SK-N-DZ (cell line): ENCODE data around the gene EBF4.
"Not testable (repeated sequence)": the region's sequence is repeated elsewhere in the genome, so short reads cannot be mapped to it uniquely, and the experiment has no call there.

Experiments used
- DNase-seq: peaks from one replicate; pipeline ENCODE4 v3.0.0-alpha.2; 2015; ENCODE audit warnings: low spot score

Gene EBF4

GRCh38 chr20:2795451-2795850 is 102.9 kb downstream of the EBF4 start:
- DNase-seq, result no peak

- DNase-seq, result no peak
These were observed 103.6 kb downstream of the EBF4 start for GRCh38 chr20:2796011-2796660.

GRCh38 chr20:2797136-2797983 is 104.8 kb downstream of the EBF4 start:
- no peak for DNase-seq

GRCh38 chr20:2798095-2798805 is 105.7 kb downstream of the EBF4 start:
- DNase-seq, result no peak

DNA sequence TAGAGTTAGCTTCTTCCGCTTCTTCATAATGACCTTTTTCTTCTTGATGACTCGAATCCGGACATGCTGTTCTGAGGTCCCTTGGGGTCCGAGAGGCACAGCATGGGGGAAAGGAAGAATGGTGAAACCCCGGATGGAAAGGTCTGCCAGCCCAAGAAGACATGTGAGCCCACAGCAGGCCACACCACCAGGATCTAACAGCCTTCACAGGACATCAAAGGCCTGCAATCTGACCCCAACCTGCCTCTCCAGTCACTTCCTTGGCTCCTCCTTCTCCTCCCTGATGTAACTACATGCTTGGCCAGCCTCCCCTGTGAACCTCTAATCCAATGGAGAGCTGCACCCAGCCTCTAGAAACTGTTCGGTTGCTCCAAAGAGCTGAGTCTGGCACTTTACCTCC is 106.2 kb downstream of the EBF4 start:
- peak; percentile 48 for DNase-seq

DNA sequence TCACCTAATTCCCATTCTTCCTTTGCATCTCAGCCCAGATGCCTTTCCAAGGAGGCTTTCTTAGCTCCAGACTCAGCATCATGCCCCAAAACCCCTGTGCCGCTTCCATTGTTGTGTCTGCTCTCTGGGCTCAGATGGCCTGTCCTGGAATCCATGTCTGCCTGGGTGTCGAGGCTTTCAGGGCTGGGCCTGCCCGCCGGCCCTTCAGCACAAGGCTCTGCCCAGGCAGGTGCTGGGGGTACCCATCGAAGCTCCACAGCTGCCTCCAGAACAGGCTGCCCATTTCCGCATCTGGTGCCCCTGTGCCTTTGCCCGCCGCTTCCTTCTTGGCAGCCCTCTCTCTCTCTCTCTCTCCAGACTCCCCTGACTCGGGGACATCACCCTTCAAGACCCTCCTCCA is 106.7 kb downstream of the EBF4 start:
- no peak for DNase-seq

DNA sequence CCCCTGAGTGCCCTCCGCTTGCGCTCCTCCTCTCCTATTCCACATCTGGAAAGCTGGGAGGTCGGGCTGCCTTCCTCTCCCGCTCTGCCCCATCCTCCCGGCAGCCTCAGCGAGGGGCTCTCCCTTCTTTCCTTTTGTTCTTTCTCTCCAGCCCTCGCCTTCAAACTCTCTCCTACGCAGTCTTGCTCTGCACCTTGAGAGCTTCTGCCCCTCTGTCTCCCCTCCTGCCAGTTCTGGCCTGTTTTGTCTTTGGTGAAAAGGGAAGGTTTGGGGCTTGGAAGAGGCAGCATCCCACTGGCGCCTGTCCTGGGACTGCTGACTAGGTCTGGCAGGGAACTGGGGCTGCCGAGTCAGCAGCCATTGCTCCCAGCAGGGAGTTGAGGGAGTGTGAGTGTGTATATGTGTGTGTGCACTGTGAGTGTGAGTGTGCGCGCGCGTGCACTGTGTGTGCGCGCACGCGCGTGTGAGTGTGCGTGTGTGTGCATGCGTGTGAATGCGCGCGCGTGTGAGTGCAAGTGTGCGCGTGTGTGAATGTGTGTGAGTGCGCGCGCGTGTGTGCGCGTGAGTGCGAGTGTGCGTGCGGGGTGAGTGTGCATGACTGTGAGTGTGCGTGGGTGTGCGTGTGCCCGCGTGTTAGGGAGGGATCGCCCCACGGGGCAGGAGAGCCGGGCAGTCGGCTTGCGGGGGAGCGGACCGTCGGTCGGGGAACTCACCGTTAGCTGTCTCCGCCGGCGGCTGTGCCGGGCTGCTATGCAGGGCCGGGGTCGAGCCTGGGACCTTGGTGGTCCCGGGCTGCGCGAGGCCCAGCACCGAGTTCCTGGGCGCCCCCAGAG is 107.3 kb downstream of the EBF4 start:
- peak; percentile 48 for DNase-seq

GRCh38 chr20:2800521-2801285 is 108.1 kb downstream of the EBF4 start, which contains the start of gene CPXM1:
Gene CPXM1 (minus strand): TSS chr20:2800627. CDS start chr20:2800572, 55 bp downstream.
- DNase-seq, result peak; percentile 82

DNA sequence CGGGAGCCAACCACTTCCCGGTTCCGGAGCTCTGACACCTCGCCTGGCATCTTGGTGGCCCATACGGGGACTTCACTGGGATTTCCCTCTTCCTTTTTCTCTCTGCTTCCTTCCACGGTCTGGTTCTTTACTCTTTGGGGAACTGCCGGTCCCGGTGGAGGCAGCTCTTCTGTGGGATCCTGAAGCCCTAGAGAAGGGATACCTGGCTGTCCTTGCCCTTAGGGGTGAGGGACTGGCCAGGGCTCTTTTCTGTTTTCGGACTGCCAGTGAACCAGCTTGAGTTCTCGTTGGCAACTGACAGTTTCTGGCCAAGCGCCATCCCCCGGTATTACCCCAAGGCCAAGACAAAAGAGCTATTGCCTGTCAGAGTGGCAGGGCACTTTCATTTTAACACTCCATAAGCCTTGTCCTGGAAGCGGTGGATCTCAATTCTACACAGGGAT is 108.7 kb downstream of the EBF4 start:
- DNase-seq, result no peak

DNA sequence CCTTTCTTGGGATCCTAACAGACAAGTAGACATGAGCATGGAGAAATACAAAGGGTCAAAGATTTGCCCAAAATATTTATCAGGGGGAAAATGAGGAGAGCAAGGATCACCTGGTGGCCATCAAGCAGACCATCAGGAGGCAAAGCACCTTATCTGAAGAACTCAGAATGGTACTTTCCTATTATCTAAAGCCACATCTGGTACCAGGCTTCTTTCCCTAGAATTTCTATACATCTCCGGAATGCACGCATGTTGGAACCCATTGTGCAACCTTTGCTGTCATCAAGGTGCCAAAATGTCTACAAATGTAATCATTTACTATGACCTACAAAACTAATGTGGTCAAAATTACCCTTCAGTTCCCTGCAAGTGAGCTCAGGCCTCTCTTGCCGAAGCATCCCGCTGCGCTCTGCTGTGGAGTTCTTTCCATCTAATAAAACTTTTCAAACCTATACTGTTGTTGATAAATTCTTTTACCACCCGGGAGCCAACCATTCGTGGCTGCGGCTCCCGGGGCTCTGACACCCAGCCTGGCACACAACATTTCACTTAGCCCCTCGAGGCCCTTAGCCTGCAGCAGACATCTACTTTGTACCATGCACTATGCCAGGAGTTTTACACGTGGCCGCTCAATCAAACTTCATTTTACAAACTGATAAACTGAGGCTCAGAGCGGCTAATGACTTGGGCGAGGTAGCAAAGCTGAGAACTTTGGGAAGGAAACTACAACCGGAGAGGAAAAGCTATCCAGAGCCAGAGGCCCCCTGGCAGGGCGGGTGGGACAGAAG is 111.7 kb downstream of the EBF4 start:
- DNase-seq, result no peak

GRCh38 chr20:2804852-2805688 is 112.5 kb downstream of the EBF4 start:
- DNase-seq, result no peak

DNA sequence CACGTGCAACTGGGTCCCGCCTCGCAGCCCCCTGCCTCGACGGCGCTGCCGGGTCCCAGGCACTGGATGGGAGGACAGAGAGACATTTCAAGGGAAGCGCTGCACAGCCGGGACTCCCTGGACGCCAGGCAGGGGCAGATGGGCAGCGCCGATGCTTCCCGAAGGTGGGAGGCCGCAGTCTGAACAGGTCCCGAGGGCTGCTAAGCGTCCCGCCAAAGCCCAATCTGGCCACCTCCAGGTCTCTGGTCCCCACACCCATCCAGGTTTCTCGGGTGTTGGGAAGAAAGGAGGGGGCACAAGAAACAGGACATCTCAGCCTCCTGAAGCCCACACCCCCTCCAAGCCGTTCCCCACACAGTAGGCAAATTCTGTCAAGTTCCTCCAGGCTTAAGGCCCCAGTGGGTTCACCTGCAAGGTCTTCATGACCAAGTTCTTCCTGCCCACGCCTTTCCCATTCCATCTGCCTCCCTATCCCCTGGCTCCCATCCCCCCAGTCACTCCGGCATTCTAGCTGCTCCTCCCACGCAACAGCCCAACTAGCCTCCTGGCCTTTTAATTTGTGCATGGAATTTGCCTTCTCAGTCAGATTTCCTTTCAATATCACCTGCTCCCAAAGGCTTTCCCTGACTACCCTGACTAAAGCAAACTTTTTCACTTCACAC is 113.2 kb downstream of the EBF4 start:
- no peak for DNase-seq

DNA sequence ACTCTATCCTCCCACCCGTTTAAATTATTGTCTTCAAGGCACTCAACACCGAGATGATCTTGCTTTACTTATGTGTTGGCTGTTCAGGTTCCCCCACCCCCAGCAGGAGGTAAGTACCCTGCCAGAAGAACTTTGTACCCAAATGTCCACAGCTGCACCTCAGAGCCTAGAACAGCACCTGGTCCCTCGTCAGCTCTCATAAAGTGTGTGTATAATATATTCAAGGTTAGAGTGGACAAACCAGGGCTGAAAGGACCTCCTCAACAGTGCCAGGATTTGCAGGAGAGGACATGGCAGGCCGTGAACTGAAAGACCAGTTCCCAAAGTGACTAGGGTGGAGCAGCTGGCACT is 113.7 kb downstream of the EBF4 start:
- DNase-seq, result no peak

DNA sequence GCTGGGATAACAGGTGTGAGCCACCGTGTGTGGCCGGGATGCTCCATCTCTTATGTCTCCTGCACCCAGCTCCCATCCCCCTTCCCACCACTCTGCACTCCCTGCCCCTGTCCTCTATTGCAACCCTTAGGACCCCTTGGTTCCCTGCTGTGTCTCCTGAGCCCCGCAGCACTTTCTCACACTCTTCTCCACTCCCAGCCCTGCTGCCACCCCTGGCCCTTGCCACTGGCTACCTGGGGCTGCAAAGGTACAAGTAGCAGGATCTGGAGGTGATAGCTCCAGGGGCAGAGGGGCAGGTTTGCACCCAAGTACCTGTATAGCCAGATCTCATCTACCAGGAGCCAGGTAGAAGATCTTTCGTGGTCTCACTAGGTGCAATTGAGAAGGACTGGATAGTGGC is 114.4 kb downstream of the EBF4 start:
- no peak for DNase-seq

GRCh38 chr20:2807929-2808328 is 115.3 kb downstream of the EBF4 start:
- not testable (repeated sequence) for DNase-seq

GRCh38 chr20:2809690-2810089 is 117.1 kb downstream of the EBF4 start:
- DNase-seq, result no peak
